Right lobe of liver (tissue), 4 donors: ENCODE results near the gene ARFIP2.

ENCODE experiments used
- CTCF ChIP-seq, 4 donors: fragments of 200-600 bp in 3 of 4; fragments of 450-650 bp in 1 of 4; IDR thresholded peaks; one replicate each; pipeline versions ENCODE4 v1.5.1 to v1.8.0; 2016 to 2022; ENCODE audit warnings: antibody characterized with exemption in 4 of 4, mild to moderate bottlenecking in 2 of 4
- POLR2A ChIP-seq: fragments of 450-650 bp; IDR thresholded peaks from one replicate; pipeline ENCODE4 v1.6.1; 2017; ENCODE audit warnings: antibody characterized with exemption, mild to moderate bottlenecking
- donor health status: DM: no; HTN: no; CAD: no.
- donor health status: DM: no; HTN: no; CAD: no.
- donor health status: DM: no; HTN: yes; CAD: no.

GRCh38 chr11:6433998-6434660 lies 47.0 kb downstream of the ARFIP2 start:
- TF ChIP-seq CTCF (IDR thresholded peaks at IDR 0.05) (no peak), POLR2A (no peak)
